Endothelial cell of umbilical vein (primary cell): Measurements from ENCODE around the gene TUFT1. TPM values are rescaled to one million over a fixed set of nuclear protein-coding genes. Genes with fewer than 3 reads are reported as not detected.

Experiments used
- BruUV-seq: library from RNA; stranded (reverse); fragments of 400-500 nt; replicated peaks from 2 replicates; lab custom pipeline; 2021; lab: Mats Ljungman, UMichigan
- CTCF ChIA-PET: fragments of 300-600, 350-600 bp; sonication (Branson Sonifier 250); formaldehyde crosslinking; loops from one replicate; lab custom pipeline; 2021; ENCODE audit warnings: antibody characterized with exemption, inconsistent platforms; lab: Charles Lee
- POLR2A ChIA-PET: fragments of 300-600, 350-600 bp; sonication (Branson Sonifier 250); formaldehyde crosslinking; loops from one replicate; lab custom pipeline; 2021; ENCODE audit warnings: antibody characterized with exemption, inconsistent platforms; lab: Charles Lee
- DNase-seq: peaks from one replicate; pipeline ENCODE4 v3.0.0-alpha.2; 2011; ENCODE audit warnings: low read depth, low spot score
- FAIRE-seq: peaks from 2 replicates; lab custom pipeline; 2011; peaks lifted over from hg19 to GRCh38; lab: Jason Lieb, UNC
- H2AFZ ChIP-seq: 2 replicates; pipeline ENCODE4 v1.6.0; 2012; ENCODE audit warnings: low read depth, low read length, control low read depth, inconsistent platforms
- H3K27ac ChIP-seq: 2 replicates; pipeline ENCODE4 v1.5.1; 2011; ENCODE audit warnings: low read depth, mild to moderate bottlenecking, control low read depth, low read length, moderate library complexity; ENCODE audit not compliant: insufficient read depth
- H3K27me3 ChIP-seq, 2 experiments: 2 replicates each; pipeline versions ENCODE4 v1.6.0 to v1.6.1; 2011; ENCODE audit warnings: low read length in 2 of 2, mixed read lengths in 1 of 2; ENCODE audit not compliant: control insufficient read depth in 2 of 2, insufficient read depth in 2 of 2
- H3K36me3 ChIP-seq, 2 experiments: 2 replicates in 1 of 2; 3 replicates in 1 of 2; pipeline ENCODE4 v1.5.1; 2011; ENCODE audit warnings: low read length in 2 of 2, mild to moderate bottlenecking in 1 of 2, moderate library complexity in 1 of 2; ENCODE audit not compliant: control insufficient read depth in 2 of 2, insufficient read depth in 2 of 2; ENCODE audit errors: extremely low read depth in 1 of 2
- H3K4me1 ChIP-seq: 3 replicates; pipeline ENCODE4 v1.5.1; 2011; ENCODE audit warnings: mild to moderate bottlenecking, low read length; ENCODE audit not compliant: control insufficient read depth, insufficient read depth; ENCODE audit errors: extremely low read depth
- H3K4me2 ChIP-seq: 2 replicates; pipeline ENCODE4 v1.6.1; 2011; ENCODE audit warnings: low read length, control low read depth, mixed read lengths; ENCODE audit not compliant: insufficient read depth
- H3K4me3 ChIP-seq, 3 experiments: fragments of 200-600 bp in 1 of 3; sonication (generic), shearing (Covaris generic) in 1 of 3; replicated peaks in 1 of 3; 2 replicates each; pipeline ENCODE4 v1.5.1; 2011 to 2016; ENCODE audit warnings: control low read depth in 3 of 3, low read length in 3 of 3, mild to moderate bottlenecking in 2 of 3, inconsistent platforms in 1 of 3, low read depth in 1 of 3, moderate library complexity in 1 of 3; ENCODE audit not compliant: insufficient read depth in 1 of 3
- H3K79me2 ChIP-seq: 2 replicates; pipeline ENCODE4 v1.6.0; 2012; ENCODE audit warnings: low read length, inconsistent platforms; ENCODE audit not compliant: control insufficient read depth, insufficient read depth
- H3K9ac ChIP-seq: replicated peaks from 2 replicates; pipeline ENCODE3; 2011; ENCODE audit warnings: low read length, control low read depth; ENCODE audit not compliant: insufficient read depth; ENCODE audit errors: extremely low read depth
- H3K9me1 ChIP-seq: replicated peaks from 3 replicates; pipeline ENCODE4 v1.6.0; 2011; ENCODE audit warnings: mild to moderate bottlenecking, low read length; ENCODE audit not compliant: control insufficient read depth, insufficient read depth; ENCODE audit errors: extremely low read depth
- H3K9me3 ChIP-seq: replicated peaks from 2 replicates; pipeline ENCODE4 v1.5.1; 2012; ENCODE audit warnings: low read length, inconsistent platforms; ENCODE audit not compliant: control insufficient read depth, insufficient read depth
- H4K20me1 ChIP-seq: replicated peaks from 2 replicates; pipeline ENCODE3; 2011; ENCODE audit warnings: mild to moderate bottlenecking, low read length; ENCODE audit not compliant: control insufficient read depth, insufficient read depth; ENCODE audit errors: extremely low read depth
- EZH2 ChIP-seq: IDR thresholded peaks from 2 replicates; pipeline ENCODE4 v1.6.1; 2012; ENCODE audit warnings: borderline replicate concordance, low read depth, mild to moderate bottlenecking, moderate library complexity, low read length, inconsistent platforms; ENCODE audit not compliant: severe bottlenecking
- FOS ChIP-seq: IDR thresholded peaks from 2 replicates; pipeline ENCODE4 v1.6.1; 2011; ENCODE audit warnings: mild to moderate bottlenecking, low read length, moderate library complexity, borderline replicate concordance; ENCODE audit not compliant: insufficient read depth
- GATA2 ChIP-seq: IDR thresholded peaks from 2 replicates; pipeline ENCODE4 v1.7.0; 2011; ENCODE audit warnings: low read depth, mild to moderate bottlenecking, moderate library complexity, mixed read lengths, low read length; ENCODE audit not compliant: insufficient read length, insufficient read depth
- JUN ChIP-seq: IDR thresholded peaks from 2 replicates; pipeline ENCODE4 v1.6.1; 2011; ENCODE audit warnings: borderline replicate concordance, low read depth; ENCODE audit not compliant: insufficient read length, insufficient read depth
- MYC ChIP-seq: IDR thresholded peaks from one replicate; pipeline ENCODE4 v1.6.1; 2011; ENCODE audit warnings: mild to moderate bottlenecking, low read depth, low read length
- POLR2A ChIP-seq: IDR thresholded peaks from 2 replicates; pipeline ENCODE4 v1.6.1; 2012; ENCODE audit warnings: low read depth, mild to moderate bottlenecking, control low read depth, low read length
- POLR2AphosphoS5 ChIP-seq: IDR thresholded peaks from 2 replicates; pipeline ENCODE4 v1.6.1; 2012; ENCODE audit warnings: low read depth, mild to moderate bottlenecking, control low read depth, low read length, moderate library complexity; ENCODE audit not compliant: insufficient read depth
- dilution Hi-C: fragments of 300-500 bp; cut with MboI; formaldehyde crosslinking; loops from one replicate; pipeline ENCODE4 v1.15.0; 2019; ENCODE audit warnings: low sequenced_read_pairs; ENCODE audit not compliant: extremely low pct_ligation_motif_present
- intact Hi-C: fragments of 100-400 bp; cut with micrococcal nuclease; formaldehyde crosslinking; loops from one replicate; pipeline ENCODE4 v1.10.0; 2022
- polyA plus RNA-seq, 4 experiments: library from polyadenylated mRNA; depleted of rRNA in 3 of 4; stranded (reverse) in 3 of 4; unstranded in 1 of 4; fragments of >200 nt; gene quantifications; 2 replicates each; pipeline versions ENCODE4 v1.2.1 to v1.2.3, GENCODE V29; 2011 to 2012; ENCODE audit warnings: missing spikeins in 1 of 4
- total RNA-seq: library from RNA; stranded (reverse); gene quantifications from 2 replicates; pipeline ENCODE4 v1.2.3, GENCODE V29; 2021
- TF ChIP-seq, protein P1 (sequence below), 2 donors: IDR thresholded peaks; 1 replicate in 1 of 2; 2 replicates in 1 of 2; pipeline ENCODE4 v1.5.1; 2011; ENCODE audit warnings: low read length in 2 of 2, mild to moderate bottlenecking in 2 of 2, moderate library complexity in 2 of 2, control low read depth in 1 of 2, inconsistent platforms in 1 of 2, low read depth in 1 of 2; ENCODE audit not compliant: insufficient read depth in 1 of 2; ENCODE audit errors: extremely low read depth in 1 of 2
- TF ChIP-seq, protein P2 (sequence below): IDR thresholded peaks from 2 replicates; pipeline ENCODE4 v1.6.1; 2011; ENCODE audit not compliant: insufficient read depth, insufficient read length

TUFT1 gene
- total and polyA plus RNA-seq, 2 donors (not counting 3 experiments of a cell fraction or from before 2014, with no cell fraction given), result 4.3 to 5.1 TPM

DNA sequence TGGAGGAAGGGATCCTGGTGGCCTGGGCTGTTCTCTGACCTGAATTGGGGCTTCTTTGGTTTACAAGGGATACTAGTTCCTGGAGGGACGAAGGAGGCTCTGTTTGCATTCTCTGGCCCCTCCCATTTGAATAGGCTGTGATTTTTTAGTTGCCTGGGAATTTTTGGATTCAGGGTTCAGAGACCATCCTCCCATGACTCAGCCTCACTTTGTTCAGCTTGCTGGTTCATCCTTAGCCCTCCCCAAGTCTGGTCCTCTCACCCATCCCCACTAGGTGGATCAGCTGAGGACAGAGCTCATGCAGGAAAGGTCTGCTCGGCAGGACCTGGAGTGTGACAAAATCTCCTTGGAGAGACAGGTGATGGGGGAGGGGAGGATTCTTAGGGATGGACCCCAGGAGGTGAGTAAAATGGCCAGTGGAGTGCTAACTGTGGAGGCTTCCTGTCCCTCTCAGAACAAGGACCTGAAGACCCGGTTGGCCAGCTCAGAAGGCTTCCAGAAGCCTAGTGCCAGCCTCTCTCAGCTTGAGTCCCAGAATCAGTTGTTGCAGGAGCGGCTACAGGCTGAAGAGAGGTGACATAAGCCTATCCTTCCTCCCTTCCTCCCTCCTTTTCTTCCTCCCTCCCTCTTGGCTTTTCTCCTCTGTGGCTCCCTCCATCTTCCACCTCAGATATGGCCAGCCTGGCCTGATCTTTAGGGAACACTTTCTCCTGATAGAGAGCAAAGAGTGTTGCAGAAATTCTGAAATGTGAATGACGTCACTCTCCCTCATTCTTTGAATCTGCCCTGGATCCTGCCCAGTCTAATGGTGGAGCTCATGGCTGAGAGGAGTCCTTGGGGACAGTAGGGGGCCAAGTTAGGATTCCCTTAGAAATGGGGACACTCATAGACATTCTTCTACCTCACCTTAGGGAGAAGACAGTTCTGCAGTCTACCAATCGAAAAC, 4.5 kb upstream of the TUFT1 start:
- BruUV-seq, result no TSS peak
- dilution Hi-C loops (no loop called here), intact Hi-C loops (loop anchor here (10.0 kb wide), 1 partner anchor 479 kb away; no protein-coding TSS in a partner anchor)

DNA sequence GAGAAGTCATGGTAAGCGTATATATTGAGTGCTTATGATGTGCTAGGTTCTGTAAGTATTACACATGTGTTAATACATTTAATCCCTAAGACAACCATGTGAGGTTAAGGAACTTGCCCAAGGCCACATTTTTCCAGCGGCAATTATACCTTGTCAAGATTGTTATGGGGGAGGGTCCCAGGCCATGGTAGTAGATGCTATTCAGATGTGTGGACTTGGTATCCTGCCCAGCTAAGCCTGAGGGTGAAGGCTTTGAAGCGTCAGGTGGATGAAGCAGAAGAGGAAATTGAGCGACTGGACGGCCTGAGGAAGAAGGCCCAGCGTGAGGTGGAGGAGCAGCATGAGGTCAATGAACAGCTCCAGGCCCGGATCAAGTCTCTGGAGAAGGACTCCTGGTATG, 3.6 kb upstream of the TUFT1 start:
- Histone ChIP-seq H3K4me2 (no peak overlapping the region), H3K9ac (no peak overlapping the region), H3K27me3 (no peaks in the 10 kb centered on the region), H3K27ac (no peak overlapping the region), H3K4me3 (no peak overlapping the region), H3K79me2 (no peaks in the 10 kb centered on the region), H2AFZ (no peak overlapping the region), H3K36me3 (no peaks in the 10 kb centered on the region), H3K9me3 (no peaks in the 10 kb centered on the region), H4K20me1 (no peaks in the 10 kb centered on the region), H3K9me1 (no peaks in the 10 kb centered on the region), H3K4me1 (peaks cover 11% of the 10 kb centered on the region)
- dilution Hi-C loops, result no loop called here
- DNase-seq, result no peak
- ChIA-PET CTCF (interaction anchor here (0.6 to 2.0 kb wide), 7 partner anchors 14 to 465 kb away, joined by 3 to 7 read pairs (median 3); no protein-coding TSS in a partner anchor), POLR2A (no interaction called here)
- no peak for FAIRE-seq
- BruUV-seq, result no TSS peak
- TF ChIP-seq, protein P1, sequence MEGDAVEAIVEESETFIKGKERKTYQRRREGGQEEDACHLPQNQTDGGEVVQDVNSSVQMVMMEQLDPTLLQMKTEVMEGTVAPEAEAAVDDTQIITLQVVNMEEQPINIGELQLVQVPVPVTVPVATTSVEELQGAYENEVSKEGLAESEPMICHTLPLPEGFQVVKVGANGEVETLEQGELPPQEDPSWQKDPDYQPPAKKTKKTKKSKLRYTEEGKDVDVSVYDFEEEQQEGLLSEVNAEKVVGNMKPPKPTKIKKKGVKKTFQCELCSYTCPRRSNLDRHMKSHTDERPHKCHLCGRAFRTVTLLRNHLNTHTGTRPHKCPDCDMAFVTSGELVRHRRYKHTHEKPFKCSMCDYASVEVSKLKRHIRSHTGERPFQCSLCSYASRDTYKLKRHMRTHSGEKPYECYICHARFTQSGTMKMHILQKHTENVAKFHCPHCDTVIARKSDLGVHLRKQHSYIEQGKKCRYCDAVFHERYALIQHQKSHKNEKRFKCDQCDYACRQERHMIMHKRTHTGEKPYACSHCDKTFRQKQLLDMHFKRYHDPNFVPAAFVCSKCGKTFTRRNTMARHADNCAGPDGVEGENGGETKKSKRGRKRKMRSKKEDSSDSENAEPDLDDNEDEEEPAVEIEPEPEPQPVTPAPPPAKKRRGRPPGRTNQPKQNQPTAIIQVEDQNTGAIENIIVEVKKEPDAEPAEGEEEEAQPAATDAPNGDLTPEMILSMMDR (IDR thresholded peaks at IDR 0.05; ENCODE audit: extremely low read depth in 1 of 2, insufficient read depth in 1 of 2, low read depth in 1 of 2, low read length in 2 of 2), result no peak
- no peak for TF ChIP-seq POLR2A
- no peak for TF ChIP-seq JUN
- no peak for TF ChIP-seq GATA2
- TF ChIP-seq, protein P2, sequence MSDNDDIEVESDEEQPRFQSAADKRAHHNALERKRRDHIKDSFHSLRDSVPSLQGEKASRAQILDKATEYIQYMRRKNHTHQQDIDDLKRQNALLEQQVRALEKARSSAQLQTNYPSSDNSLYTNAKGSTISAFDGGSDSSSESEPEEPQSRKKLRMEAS, result no peak
- TF ChIP-seq FOS, result no peak
- no peak for TF ChIP-seq POLR2AphosphoS5
- no peak for TF ChIP-seq MYC
- no peak for TF ChIP-seq EZH2
- intact Hi-C loops, result loop anchor here (10.0 kb wide), 1 partner anchor 478 kb away; no protein-coding TSS in a partner anchor

More for the DNA sequence above, 4.5 kb upstream of the TUFT1 start:
- no peak overlapping the region for H3K4me3 ChIP-seq
- TF ChIP-seq GATA2, result no peak
- peaks cover 7% of the 10 kb centered on the region for H3K4me1 ChIP-seq
- no peak overlapping the region for H3K4me2 ChIP-seq
- H3K27ac ChIP-seq, result no peak overlapping the region
- H3K9me1 ChIP-seq, result no peaks in the 10 kb centered on the region
- CTCF ChIA-PET, result interaction anchor here (0.5 to 2.0 kb wide), 15 partner anchors 10 to 301 kb away, joined by 3 to 20 read pairs (median 4); no protein-coding TSS in a partner anchor
- DNase-seq (no peak), FAIRE-seq (no peak)
- POLR2A ChIA-PET, result no interaction called here
- no peaks in the 10 kb centered on the region for H3K36me3 ChIP-seq
- H3K9me3 ChIP-seq, result no peaks in the 10 kb centered on the region
- H3K9ac ChIP-seq, result no peak overlapping the region
- no peaks in the 10 kb centered on the region for H4K20me1 ChIP-seq
- no peaks in the 10 kb centered on the region for H3K79me2 ChIP-seq
- H2AFZ ChIP-seq, result no peak overlapping the region
- no peaks in the 10 kb centered on the region for H3K27me3 ChIP-seq
